ENCODE results near the gene CST1. TPM values are rescaled to one million over a fixed set of nuclear protein-coding genes. Genes with fewer than 3 reads are reported as not detected.
A peak's percentile ranks its signal among the peaks of the same experiment; 100 is the strongest.
"Not testable (repeated sequence)": the region's sequence is repeated elsewhere in the genome, so short reads cannot be mapped to it uniquely, and the experiment has no call there.

The CST1 gene, protein sequence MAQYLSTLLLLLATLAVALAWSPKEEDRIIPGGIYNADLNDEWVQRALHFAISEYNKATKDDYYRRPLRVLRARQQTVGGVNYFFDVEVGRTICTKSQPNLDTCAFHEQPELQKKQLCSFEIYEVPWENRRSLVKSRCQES
- not detected for polyA plus RNA-seq

DNA sequence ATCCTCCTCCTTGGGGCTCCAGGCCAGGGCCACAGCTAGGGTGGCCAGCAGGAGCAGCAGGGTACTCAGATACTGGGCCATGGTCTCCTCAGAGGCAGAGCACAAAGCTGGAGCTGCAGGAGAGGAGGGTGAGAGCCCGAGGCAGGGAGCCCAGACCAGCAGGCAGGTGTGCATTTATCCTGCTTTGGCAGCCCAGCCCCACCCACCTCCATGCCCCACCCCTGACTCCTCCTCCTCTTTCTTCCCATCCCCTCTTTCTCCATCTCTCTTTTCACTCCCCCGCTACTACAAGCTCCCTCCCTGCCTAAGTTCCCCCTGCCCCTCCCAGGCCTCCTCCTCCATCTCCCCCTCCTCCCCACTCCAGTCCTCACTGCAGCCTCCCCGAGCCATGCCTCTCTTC, at the start of gene CST1:
CST1 (minus strand) TSS at position 150 of the 400 bp plus-strand sequence; CDS start at position 81, 69 bp downstream.
- H3K27ac Mint-ChIP-seq, H3K4me1 Mint-ChIP-seq, H3K9me3 Mint-ChIP-seq, H3K4me3 Mint-ChIP-seq, H3K36me3 Mint-ChIP-seq, H3K27me3 Mint-ChIP-seq: not testable (repeated sequence)

DNA sequence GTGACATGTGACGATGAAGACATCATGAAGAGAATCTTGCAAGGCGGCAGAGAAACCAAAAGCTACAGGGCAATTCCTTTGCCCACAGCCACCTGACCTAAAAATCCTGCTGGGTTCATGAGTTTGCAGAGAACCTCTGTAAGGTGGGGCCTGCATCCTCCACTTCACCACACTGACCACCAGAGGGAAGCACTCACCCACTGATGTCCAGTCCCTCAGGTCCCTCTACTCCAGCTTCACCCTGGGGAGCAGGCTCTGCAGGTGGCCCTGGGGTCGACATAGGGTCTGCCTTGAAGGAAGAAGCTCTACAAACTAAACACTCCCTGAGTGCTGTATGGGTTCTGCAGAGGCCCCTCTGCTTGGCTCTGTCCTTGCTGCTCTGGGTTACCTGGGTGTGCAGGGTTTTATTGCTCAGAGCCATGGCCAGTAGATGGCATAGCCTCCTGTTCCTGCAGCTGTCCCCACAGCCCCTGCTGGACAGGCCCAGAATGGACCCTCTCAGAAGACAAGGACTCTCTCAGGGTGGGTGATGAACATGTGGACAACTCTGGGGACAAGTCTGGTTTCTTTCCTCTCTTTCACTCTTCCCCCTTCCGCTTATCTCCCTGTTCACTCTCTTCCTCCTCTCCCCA, 48.6 kb upstream of the CST1 start:
- not testable (repeated sequence) for H3K27me3 Mint-ChIP-seq, H3K9me3 Mint-ChIP-seq, H3K27ac Mint-ChIP-seq, H3K4me3 Mint-ChIP-seq, H3K4me1 Mint-ChIP-seq, H3K36me3 Mint-ChIP-seq

DNA sequence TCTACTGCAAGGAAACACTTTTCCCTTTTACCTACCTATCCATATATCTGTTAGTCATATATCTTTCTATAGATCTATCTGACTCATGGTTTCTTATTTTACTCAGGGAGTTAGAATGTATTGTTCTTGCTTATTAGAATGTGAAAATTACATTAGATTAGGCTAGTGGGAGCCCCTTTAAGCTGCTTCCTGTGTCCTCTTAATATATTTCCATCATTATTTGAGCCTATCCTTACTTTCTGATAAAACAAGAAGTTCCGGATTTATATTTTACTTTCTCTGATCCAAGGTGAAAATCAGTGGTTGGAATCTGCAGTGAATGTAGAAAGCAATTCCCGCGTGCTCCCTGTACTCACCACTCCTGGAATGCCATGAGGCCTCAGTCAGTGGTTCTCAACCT, 44.8 kb upstream of the CST1 start:
- Mint-ChIP-seq H3K4me3 (no peak overlapping the region), H3K36me3 (no peaks in the 10 kb centered on the region), H3K4me1 (no peaks in the 10 kb centered on the region), H3K9me3 (peaks cover 0 to 2% (median 0%) of the 10 kb centered on the region in 3 donors), H3K27me3 (no peaks in the 10 kb centered on the region), H3K27ac (no peak overlapping the region)

DNA sequence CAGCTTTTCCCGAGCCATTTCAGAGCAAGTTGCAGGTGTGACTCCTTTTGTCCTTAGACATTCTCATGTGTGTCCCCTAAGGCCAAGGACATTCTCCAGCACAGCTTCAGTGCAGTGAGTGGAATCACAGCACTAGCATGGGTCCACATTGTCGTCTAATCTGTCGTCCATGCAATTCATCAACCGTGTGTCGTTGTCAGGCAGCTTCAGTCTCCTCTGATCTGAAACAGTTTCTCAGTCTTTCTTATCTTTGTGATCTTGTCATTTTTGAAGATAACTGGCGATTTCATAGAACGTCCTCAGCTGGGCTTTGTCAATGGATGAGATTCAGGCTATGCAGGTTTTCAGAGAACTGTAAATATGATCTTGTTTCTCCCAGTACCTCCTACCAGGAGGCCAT, 44.1 kb upstream of the CST1 start:
- H3K36me3 Mint-ChIP-seq, result no peaks in the 10 kb centered on the region
- no peaks in the 10 kb centered on the region for H3K27me3 Mint-ChIP-seq
- no peak overlapping the region for H3K4me3 Mint-ChIP-seq
- H3K4me1 Mint-ChIP-seq, result no peaks in the 10 kb centered on the region
- H3K27ac Mint-ChIP-seq, result peak overlapping the region in 1 of 3 donors; percentile 28
- peaks cover 0 to 4% (median 0%) of the 10 kb centered on the region in 3 donors for H3K9me3 Mint-ChIP-seq

DNA sequence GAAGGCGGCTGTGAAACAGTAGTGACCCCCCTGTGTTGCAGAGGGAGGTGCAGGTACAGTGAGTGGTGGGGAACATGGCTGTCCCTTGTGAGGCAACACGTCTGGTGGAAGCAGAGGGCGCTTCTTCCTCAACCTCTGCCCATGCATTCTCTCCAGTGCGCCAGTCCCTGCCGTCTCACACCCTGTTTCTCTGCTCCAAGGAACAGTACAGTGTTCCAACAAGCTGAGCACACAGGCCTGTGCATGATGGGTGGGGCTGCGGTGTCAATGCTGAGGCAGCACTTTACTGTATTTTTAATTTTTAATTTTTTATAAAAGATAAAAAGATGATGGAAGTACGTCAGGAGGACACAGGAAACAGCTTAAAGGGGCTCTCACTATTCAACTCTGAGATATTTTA, 43.3 kb upstream of the CST1 start:
- no peaks in the 10 kb centered on the region for H3K36me3 Mint-ChIP-seq
- no peak overlapping the region for H3K27ac Mint-ChIP-seq
- peaks cover 0 to 7% (median 0%) of the 10 kb centered on the region in 3 donors for H3K9me3 Mint-ChIP-seq
- H3K27me3 Mint-ChIP-seq, result no peaks in the 10 kb centered on the region
- H3K4me3 Mint-ChIP-seq, result no peak overlapping the region
- H3K4me1 Mint-ChIP-seq, result no peaks in the 10 kb centered on the region

DNA sequence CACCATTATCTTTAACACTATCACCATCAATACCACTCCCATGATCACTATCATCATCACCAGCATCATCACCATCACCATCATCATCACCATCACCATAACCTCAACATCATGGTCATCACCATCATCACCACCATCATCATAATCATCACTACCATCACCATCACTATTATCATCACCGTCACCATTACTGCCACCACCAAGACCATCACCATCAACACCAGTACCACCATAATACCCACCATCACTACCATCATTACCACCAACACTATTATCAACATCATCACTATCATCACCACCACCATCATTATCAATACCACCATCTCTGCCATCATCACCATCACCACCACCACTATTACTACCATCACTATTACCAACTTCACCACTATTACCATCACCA, 32.7 kb upstream of the CST1 start:
- H3K9me3 Mint-ChIP-seq, result peaks cover 0 to 1% (median 0%) of the 10 kb centered on the region in 3 donors
- H3K4me1 Mint-ChIP-seq, result no peaks in the 10 kb centered on the region
- H3K27me3 Mint-ChIP-seq, result peaks cover 2% of the 10 kb centered on the region
- H3K27ac Mint-ChIP-seq, result no peak overlapping the region
- H3K36me3 Mint-ChIP-seq, result no peaks in the 10 kb centered on the region
- no peak overlapping the region for H3K4me3 Mint-ChIP-seq

DNA sequence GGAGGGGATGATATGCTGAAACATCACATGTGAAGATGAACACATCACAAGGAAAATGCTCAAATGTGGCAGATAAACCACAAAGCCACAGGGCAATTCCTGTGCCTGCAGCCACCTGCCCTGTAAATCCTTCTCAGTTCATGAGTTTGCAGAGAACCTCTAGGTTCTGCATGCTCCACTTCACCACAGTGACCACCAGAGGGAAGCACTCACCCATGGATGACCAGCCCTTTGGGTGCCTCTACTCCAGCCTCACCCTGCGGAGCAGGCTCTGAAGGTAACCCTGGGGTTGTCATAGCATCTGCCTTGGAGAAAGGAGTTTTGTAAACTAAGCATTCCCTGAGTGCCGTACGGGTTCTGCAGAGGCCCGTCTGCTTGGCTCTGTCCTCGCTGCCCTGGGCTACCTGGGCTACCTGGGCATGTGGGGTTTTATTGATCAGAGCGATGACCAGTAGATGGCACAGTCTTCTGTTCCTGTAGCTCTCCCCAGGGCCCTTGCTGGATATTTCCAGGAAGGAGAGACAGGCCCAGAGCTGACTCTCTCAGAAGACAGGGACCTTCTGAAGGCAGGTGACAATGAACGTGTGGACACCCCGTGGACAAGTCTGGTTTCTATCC, 31.7 kb upstream of the CST1 start:
- Mint-ChIP-seq H3K36me3 (no peaks in the 10 kb centered on the region), H3K9me3 (peaks cover 0 to 1% (median 0%) of the 10 kb centered on the region in 3 donors), H3K4me3 (no peak overlapping the region), H3K27ac (no peak overlapping the region), H3K27me3 (peaks cover 2% of the 10 kb centered on the region), H3K4me1 (no peaks in the 10 kb centered on the region)

DNA sequence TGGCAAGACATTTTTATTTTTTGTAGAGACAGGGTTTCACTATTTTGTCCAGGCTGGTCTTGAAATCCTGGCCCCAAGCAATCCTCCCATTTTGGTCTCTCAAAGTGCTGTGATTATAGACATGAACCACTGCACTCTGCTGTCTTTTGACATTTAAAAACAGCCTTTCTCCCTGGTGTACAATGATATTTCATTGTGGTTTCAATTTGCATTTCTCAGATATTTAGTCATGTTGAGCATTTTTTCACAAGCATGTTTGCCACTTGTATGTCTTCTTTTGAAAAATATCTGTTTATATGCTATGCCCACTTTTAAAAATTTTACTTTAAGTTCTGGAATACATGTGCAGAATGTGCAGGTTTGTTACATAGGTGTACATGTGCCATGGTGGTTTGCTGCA, 27.9 kb upstream of the CST1 start:
- H3K4me3 Mint-ChIP-seq, H3K27me3 Mint-ChIP-seq, H3K36me3 Mint-ChIP-seq, H3K27ac Mint-ChIP-seq, H3K9me3 Mint-ChIP-seq, H3K4me1 Mint-ChIP-seq: not testable (repeated sequence)

DNA sequence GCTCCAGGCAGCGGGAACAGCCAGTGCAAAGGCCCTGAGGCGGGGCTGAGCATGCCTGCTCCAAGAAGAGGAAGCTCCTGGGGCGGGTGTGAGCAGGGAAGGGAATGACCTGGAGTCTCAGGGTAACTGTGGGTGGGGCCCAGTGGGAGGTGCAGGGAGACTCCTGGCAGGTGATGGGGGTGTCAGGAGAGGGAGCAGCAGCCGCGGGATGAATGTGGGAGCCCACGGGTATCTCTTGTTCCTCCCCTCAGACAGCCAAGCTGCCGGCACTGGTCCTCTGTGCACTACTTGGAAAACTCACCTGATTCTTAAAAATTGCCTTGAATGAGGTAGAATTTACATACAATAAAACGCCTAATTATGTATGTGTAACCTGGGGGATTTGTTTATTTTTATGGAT, 26.6 kb upstream of the CST1 start:
- H3K27ac Mint-ChIP-seq, H3K27me3 Mint-ChIP-seq, H3K9me3 Mint-ChIP-seq, H3K36me3 Mint-ChIP-seq, H3K4me1 Mint-ChIP-seq, H3K4me3 Mint-ChIP-seq: not testable (repeated sequence)

DNA sequence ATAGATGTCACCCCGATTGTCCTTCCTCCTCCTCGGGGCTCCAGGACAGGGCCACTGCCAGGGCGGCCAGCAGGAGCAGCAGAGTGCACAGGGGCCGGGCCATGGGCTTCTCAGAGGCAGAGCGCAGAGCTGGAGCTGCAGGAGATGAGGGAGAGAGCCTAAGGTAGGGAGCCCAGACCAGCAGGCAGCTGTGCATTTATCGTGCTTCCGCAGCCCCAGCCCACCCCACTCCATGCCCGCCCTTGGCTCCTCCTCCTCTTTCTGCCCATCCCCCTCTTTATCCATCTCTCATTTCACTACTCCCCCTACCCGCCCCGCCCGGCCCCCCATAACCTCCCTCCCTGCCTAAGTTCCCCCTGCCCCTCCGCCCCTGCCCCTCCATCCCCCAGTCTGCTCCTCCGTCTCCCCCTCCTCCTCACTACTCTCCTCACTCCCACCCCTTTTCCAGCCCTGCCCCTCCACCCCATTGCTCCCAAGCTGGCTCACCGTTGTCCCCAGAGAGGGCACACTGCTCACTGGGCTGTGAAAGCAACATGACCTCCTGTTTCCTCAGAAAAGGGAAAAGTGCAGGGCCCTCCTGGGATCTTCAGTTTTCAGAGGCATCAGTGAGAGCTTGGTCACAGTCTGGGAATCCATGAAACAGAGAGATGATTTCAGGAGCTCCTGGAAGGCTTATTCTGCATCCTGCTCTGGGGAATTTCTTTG, 25.5 kb upstream of the CST1 start:
- no peaks in the 10 kb centered on the region for H3K36me3 Mint-ChIP-seq
- H3K27me3 Mint-ChIP-seq, result no peaks in the 10 kb centered on the region
- H3K4me3 Mint-ChIP-seq, result no peak overlapping the region
- H3K27ac Mint-ChIP-seq, result no peak overlapping the region
- no peaks in the 10 kb centered on the region for H3K4me1 Mint-ChIP-seq
- peaks cover 0 to 9% (median 0%) of the 10 kb centered on the region in 3 donors for H3K9me3 Mint-ChIP-seq

DNA sequence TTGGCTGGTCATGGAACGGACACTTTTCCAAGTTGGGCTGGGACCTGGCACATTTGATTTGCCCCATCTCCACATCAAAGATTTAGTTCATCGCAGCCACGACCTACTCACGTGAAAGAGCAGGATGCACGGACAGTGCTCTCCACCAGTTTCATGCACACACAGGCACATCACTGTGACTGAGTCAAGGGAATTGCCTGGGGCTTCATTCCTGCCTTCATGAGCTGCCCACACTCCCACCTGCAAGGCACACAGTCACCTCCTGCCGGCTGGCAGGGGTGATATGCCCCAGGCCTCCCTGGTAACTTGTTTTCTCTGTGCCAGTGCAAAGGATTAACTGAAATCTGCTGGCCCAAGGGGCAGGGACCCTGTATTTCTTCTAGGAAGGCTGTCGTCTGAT, 23.3 kb upstream of the CST1 start:
- no peaks in the 10 kb centered on the region for H3K27me3 Mint-ChIP-seq
- no peak overlapping the region for H3K4me3 Mint-ChIP-seq
- peaks cover 0 to 9% (median 0%) of the 10 kb centered on the region in 3 donors for H3K9me3 Mint-ChIP-seq
- H3K4me1 Mint-ChIP-seq, result no peaks in the 10 kb centered on the region
- no peaks in the 10 kb centered on the region for H3K36me3 Mint-ChIP-seq
- H3K27ac Mint-ChIP-seq, result no peak overlapping the region

DNA sequence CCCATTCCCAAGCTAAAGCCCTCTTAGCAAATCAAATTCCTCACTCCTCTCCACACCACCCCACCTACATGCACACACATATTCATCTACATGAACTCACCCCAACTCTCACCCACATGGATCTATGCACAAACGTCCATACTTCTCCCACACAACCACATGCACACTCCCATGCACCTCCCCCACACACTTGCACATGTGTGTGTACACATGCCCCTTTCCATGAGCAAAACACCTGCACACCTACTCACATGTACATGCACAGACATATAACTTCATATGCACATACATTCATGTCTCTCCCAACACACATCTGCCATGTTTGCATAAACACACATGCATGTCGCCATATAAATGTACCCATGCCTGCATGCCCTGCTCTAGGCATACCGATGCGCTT, 22.8 kb upstream of the CST1 start:
- H3K9me3 Mint-ChIP-seq, result peaks cover 0 to 9% (median 0%) of the 10 kb centered on the region in 3 donors
- H3K4me1 Mint-ChIP-seq, result no peaks in the 10 kb centered on the region
- H3K4me3 Mint-ChIP-seq, result no peak overlapping the region
- H3K27ac Mint-ChIP-seq, result no peak overlapping the region
- no peaks in the 10 kb centered on the region for H3K27me3 Mint-ChIP-seq
- H3K36me3 Mint-ChIP-seq, result no peaks in the 10 kb centered on the region

DNA sequence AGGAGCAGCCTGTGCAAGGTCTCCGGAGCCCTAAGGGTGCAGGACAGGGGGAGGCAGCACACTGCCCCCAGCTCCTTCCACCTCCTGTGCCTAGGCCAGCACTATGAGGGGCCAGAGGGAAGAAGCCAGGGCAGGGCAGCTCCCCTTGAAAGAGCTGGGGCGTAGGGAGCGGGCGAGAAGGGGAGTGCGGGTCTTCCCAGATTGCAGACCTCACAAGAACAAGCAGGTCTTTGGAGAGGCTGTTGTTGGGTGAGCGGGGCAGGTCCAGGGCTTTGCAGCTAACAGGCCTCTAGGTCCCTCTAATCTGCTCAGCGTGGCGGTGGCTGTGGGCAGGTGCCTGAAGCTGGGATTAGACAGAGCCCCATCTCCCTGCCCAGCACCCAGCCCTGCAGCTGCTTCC, 22.4 kb upstream of the CST1 start:
- Mint-ChIP-seq H3K27me3 (no peaks in the 10 kb centered on the region), H3K4me3 (no peak overlapping the region), H3K9me3 (peaks cover 0 to 9% (median 0%) of the 10 kb centered on the region in 3 donors), H3K27ac (no peak overlapping the region), H3K36me3 (no peaks in the 10 kb centered on the region), H3K4me1 (no peaks in the 10 kb centered on the region)

DNA sequence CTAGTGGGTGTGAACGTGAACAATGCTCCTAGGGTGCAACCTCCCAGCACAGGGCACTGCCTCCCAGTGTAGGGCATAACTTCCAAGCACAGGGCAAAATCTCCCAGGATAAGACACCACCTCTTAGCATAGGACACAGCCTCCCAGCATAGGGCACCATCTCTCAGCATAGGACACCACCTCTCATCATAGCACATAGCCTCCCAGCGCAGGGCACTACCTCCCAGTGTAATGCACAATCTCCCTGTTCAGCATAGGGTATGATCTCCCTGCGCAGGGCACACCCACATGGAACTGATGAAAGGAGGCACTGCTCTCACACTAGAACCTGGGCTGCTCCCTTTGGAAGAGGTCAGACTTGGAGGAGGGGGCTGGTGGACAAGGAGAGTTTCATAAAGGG, 21.3 kb upstream of the CST1 start:
- Mint-ChIP-seq H3K9me3 (peaks cover 0 to 8% (median 0%) of the 10 kb centered on the region in 3 donors), H3K27me3 (no peaks in the 10 kb centered on the region), H3K4me3 (no peak overlapping the region), H3K36me3 (no peaks in the 10 kb centered on the region), H3K4me1 (no peaks in the 10 kb centered on the region), H3K27ac (no peak overlapping the region)

DNA sequence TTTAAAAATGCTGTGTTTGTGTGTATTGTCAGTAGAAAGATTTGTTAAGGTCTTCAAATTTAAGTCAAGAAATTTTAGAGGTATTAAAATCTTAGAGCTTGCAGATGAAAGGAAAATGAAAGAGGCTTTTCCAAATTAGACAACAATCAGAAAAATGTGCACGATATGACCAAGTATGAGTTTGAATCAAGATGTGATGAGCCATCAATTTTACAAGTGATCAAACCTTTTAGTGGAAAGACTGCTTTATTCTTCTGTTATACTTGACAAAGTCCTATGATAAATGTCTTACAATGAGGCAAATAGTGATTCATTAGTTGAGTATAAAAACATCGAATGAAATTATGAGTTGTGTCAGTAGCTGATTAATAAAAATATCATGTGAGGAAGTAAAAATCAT, 19.6 kb upstream of the CST1 start:
- Mint-ChIP-seq H3K9me3 (peaks cover 0 to 10% (median 0%) of the 10 kb centered on the region in 3 donors), H3K27me3 (no peaks in the 10 kb centered on the region), H3K27ac (no peak overlapping the region), H3K4me3 (no peak overlapping the region), H3K36me3 (peaks cover 3% of the 10 kb centered on the region), H3K4me1 (peaks cover 0 to 2% (median 0%) of the 10 kb centered on the region in 3 donors)

DNA sequence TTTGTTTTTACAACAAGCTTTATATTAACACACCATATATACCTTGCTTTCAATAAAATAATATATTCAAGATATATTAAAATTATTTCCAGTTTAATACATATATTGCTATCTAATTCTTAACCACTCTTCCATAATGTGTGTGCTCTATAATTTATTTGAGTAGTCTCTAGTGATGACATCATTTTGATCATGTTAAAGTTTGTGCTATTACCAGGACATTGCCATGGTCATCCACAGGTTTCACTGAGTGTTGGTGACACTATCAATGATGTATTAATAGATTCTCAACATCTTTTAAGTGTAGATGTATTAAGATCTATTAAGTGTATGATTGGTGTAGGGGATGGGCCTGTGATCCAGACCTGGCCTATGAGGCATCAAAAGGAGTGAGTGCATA, 17.8 kb upstream of the CST1 start:
- H3K27me3 Mint-ChIP-seq, H3K27ac Mint-ChIP-seq, H3K9me3 Mint-ChIP-seq, H3K36me3 Mint-ChIP-seq, H3K4me3 Mint-ChIP-seq, H3K4me1 Mint-ChIP-seq: not testable (repeated sequence)

All from IgD-negative memory B cell (primary cell).